HG02870 (cell line): ENCODE data around the gene ZNF664.

Experiments
- ATAC-seq: cut with Tn5 transposase; IDR thresholded peaks from one replicate; pipeline ENCODE4 v1.9.1; 2021; ENCODE audit warnings: mild to moderate bottlenecking, moderate library complexity; ENCODE audit not compliant: unreplicated experiment

The ZNF664 gene

DNA sequence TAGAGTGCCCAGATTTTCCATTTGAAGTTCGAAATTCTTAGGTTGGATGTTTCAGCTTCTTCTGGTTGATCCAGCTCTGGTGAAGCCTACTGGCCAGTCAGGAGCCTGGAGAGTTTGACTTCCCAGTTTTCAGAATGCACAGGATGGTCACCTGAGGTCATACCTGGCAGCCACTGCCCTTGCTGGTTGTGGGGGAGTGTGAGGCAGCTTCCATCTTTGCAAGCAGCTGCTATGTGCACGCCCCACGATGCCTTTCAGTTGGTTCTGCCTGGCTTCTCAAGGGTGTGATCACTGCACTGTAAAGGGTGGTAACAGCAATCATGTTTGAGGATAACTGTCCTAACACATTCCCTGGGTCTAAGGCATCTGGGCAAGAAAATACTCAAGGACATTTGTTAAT is 15.8 kb upstream of the ZNF664 start:
- no peak for ATAC-seq

GRCh38 chr12:123958462-123958861 is 14.6 kb upstream of the ZNF664 start:
- ATAC-seq = no peak

- no peak for ATAC-seq
These were observed 14.1 kb upstream of the ZNF664 start for GRCh38 chr12:123958876-123959275.

GRCh38 chr12:123960029-123960735 is 12.8 kb upstream of the ZNF664 start:
- ATAC-seq = no peak

- no peak for ATAC-seq
These were observed 12.2 kb upstream of the ZNF664 start for GRCh38 chr12:123960856-123961255.

DNA sequence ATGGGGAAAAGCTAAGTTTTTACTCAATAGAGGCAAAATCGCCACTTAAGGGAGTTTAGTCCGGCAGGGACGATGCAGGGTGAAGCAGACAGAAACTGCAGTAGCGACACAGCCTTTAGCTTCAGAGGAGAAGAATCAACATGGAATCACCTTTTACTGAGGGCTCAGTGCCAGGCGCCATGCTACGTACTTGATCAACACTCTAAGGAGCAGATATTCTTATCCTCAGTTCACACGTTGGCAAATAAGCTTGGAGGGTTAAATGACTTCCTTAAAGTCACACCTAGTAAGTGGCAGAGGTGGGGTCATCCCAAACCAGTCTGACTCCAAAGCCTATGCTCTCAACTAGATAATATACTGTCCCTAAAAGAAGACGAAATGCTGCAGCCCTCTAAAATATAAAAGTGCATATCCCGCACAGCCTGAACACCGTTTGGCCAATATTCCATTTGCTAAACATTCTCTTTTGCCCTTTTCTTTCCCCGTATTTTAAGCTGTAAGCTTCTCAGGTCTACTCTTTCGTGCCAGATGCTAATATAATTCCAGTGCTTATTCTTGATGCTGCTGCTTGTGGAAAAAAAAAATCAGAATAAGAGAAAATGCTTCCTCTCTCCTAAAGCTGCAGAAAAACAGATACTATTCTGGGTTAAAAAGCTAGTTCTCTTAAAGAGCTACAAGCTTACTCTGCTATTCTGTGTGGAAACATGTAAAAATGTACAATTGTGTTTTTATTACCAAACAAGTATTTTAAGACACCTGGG is 11.2 kb upstream of the ZNF664 start:
- no peak for ATAC-seq

DNA sequence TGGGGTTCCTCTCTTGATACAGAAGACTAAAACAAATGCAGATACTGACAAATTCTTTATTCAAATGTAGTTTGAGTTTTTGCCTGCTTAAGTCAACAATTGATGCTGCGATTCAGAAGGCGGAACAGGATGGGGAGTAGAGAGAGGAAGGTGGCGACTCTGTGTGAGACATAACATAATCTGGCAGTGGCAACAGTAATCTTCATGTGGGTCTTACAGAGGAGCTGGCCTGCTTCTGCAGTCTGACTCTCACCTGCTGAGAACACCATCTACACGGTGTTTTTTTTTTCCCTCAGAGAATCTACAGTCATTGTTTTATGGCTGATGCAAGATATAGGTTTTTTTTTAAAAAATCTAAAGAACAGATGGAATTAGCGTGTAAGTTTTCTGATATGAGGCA is 10.5 kb upstream of the ZNF664 start:
- ATAC-seq = no peak

- ATAC-seq = no peak
These were observed 9.2 kb upstream of the ZNF664 start for GRCh38 chr12:123963821-123964220.

DNA sequence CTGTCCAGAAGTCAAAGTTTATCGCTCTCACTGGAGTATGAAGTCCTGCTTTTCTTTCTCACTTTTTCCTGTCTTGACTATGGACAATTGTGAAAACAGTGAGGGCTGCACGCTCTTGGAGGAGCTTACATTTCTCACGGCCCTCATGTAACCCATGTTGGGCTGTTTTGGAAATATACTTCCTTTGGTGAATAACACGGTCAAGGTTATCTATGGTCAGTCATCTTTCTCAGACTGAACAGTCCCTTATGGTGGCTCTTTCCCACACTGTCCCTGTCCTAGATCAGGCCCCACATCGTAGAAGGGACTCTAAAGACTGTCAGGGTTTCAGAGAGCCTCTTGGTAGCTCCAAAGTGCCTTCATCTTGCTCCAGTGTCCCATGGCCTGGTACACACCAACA is 7.6 kb upstream of the ZNF664 start:
- ATAC-seq = no peak

- no peak for ATAC-seq
These were observed 6.4 kb upstream of the ZNF664 start for GRCh38 chr12:123966596-123966995.

- no peak for ATAC-seq
These were observed 5.9 kb upstream of the ZNF664 start for GRCh38 chr12:123967121-123967586.

DNA sequence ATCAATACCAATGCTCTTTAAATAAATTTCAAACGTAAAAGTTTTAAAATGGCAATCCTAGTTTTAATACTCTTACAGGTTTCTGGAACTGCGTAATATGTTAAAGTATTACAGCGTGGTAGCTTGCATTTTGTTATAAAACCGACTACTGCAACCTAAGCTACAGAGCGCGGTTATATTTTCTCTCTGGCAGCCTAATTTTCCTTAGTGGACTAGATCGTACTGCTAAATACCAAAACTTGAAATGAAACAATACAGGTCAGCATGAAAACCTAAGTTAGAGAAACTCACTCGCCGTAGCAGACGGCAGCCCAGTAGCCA is 1.6 kb upstream of the ZNF664 start:
- ATAC-seq = no peak

DNA sequence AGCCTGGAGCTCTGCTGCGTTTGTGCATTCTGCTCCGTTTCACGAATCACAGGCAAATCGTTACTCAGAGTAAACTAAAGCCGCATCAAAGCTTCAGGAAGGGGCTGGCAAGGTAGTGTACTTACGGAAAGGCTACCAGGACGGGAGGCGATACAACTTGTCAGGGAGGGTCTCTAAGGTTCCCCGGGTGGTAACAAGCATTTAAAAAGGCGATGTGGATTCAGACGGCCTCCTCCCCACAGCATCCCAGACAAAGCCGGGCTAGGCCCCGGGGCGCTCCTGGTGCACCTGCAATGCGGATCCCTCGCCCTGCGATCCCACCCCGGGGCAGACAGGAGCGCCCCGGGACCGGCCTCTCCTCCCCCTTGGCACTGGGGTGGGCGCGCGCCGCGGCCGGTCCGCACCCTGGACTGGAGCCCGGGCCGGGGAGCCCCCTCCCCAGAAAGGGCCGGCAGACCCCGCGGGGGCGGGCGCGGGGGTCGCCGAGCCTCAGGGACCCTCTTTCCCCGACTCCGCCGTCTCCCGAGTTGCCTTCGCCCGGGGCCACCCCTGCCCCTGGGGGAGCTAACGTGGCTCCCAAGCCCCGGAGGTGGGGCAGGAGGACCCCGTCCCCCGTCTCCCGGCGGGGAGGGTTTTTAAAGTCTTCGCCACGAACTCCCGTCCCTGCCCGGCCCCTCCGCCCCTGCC is 1.1 kb upstream of the ZNF664 start:
- ATAC-seq = no peak

DNA sequence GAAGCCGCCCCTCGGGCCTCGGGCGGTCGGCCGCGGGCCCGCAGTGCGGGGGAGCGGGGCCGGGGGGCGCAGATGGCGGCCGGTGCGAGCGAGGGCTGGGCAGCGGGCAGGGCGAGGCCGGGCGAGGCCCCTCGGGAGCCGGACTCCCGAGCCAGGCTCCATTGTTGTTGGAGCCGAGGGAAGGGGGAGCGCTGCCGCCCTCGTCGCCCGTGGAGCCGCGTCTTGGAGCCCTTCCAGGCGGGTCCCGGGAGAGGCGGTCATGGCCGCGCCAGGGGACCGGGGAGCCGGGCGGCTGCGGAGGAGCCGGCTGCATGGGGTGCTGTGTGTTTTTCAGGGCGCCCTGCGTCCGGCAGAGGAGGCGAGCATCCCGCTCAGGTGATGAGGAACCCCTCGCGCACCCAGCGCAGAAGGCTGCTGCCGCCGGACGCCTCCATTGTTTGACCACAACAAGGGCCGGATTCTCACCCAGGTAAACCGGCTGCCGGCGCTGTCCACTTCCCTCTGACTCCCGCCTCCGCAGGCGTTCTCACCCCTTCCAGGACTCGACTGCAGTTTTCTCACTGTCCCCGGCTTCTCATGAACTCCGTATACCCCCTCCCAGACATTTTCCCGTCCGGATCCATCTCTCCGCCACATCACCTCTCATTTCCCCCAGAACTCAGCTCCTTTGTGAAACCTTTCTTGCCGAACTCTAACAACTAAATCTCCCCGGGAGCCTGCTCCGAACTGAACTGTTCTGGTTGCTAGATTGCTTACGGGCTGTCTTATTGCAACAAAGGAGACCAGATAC is 732 bp downstream of the ZNF664 start:
- ATAC-seq = peak; percentile 11

GRCh38 chr12:123976227-123976826 is 3.3 kb downstream of the ZNF664 start:
- ATAC-seq = no peak

DNA sequence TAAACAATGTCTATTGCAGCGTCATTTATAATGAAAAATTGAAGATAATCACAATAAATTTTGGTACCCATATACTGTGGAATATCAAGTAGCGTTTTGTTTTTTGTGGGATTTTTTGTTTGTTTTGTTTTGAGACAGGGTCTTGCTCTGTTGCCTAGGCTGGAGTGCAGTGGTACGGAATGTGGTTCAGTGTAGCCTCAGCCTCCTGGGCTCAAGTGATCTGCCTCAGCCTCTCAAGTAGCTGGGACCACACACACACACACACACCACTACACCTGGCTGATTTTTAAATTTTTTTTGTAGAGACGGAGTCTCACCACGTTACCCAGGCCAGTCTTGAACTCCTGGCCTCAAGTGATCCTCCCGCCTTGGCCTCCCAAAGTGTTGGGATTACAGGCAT is 6.6 kb downstream of the ZNF664 start:
- ATAC-seq = no peak

GRCh38 chr12:123982269-123982668 is 9.3 kb downstream of the ZNF664 start:
- no peak for ATAC-seq

DNA sequence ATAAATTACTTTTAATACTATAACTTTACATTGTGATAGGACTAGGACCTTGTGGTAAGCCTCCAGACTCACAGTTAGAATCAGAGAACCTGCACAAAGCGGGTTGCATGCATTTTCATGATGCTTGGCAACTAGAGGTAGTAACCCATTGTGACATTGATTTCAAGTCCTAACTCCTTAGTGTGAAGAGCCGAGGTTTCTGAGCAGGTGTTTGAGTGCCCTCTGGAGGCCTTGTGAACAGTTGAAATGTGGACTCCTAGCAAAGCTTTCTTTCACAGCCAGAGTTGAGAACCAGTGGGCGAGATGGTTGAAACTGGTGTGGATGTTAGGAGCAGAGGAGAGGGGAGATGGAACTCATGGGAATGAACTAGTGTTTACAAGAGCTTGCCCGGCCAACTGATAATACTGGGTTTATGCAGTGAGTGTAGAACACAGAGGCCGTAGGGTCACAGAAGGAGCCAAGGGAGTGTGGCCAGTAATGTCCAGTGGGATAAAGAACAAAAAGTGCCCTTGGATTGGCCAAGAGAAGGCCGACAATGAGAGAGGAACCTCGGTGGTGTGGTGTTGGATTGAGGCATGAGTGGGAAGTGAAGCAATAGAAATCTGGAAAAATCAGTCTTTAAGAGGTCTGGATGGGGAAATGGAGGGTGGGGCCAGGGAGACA is 10.9 kb downstream of the ZNF664 start:
- ATAC-seq = no peak

DNA sequence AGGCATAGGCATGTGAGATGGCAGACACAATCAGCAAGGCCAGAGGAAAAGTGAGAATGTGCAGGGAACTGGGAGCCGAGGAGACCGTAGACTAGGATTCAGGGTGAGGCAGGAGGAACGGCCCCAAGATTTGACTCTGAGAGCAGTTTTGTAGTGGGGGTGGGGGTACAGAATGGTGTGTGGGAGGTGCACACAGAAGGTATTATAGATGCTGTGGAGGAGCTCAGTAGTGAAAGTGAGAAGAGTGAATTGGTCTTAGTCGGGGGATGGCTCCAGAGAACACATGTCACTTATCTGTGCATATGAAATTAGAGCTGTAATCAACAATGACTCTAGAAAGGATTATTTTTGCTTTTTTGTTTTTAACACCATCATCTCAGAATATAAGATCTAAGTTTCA is 11.9 kb downstream of the ZNF664 start:
- peak; percentile 83 for ATAC-seq

DNA sequence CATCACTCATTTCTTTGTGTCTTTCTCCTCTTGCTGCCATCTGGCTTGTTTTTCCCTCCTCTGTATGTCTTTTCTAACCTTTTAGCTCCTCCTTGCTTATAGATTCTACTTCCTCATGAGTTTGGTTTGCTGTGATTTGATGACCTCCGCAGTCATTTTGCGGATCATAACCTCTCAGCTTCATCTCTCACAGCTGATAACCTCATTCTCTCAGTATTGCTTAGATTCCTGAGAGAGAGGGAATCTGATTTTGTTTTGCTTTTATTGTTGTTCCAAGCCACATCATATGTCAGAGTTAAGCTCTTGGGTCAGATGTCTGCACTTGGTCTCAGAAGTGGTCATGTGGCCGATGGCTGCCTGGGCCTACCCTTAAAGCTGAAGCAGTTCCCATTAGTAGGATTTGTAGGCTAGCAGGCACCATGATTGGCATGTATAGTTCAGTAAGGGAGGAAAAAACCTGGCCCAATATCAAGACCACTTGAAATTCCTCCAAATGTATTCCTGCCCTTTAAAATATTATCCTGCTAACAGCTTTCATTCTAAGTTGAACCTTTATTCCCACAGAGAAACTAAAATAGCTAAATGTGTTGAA is 13.5 kb downstream of the ZNF664 start:
- ATAC-seq = no peak
